Transverse colon (tissue), 3 donors: Measurements from ENCODE around the gene GNA12.

ENCODE experiments used
- POLR2A ChIP-seq: fragments of 450-650 bp; IDR thresholded peaks from one replicate; pipeline ENCODE4 v1.6.1; 2016; ENCODE audit warnings: antibody characterized with exemption, mild to moderate bottlenecking, moderate library complexity
- POLR2AphosphoS5 ChIP-seq, 3 donors: sonication (generic); formaldehyde crosslinking; IDR thresholded peaks; one replicate each; pipeline ENCODE4 v1.6.1; 2016; ENCODE audit warnings: antibody characterized with exemption in 3 of 3

DNA sequence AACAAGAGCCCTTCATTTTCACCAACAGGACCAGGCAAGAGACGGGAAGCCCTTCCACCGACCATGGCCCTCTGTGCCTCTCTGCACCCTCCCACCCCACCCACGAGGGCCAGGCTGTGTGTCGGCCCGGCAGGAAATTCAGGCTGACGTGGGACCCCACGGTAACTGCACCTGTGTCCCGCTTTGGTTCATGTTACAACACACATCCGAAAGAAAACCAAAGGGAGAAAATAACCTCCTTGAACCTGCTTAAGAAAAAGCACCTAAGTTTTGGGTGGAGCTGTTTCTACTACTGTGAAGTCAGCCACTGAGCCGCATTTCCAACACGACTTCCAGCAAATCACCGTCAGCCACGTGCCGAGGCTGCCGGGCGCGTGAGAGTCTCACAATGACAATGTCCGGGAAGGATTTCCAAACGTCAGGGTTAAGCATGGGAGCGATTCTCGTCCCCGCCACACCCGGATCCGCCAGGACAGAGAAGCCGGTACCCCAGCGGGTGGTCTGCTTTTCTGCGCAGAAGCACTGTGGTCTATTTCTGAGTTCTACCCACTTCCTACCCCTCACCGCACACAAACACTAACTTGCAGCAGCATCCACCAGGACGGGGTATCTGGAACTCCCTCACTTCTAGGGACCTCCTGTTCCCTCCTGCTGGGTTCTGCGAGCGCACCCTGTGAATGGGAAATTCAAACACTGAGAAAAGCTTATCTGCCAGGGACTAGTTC is 119.5 kb downstream of the GNA12 start:
- TF ChIP-seq POLR2AphosphoS5 (IDR thresholded peaks at IDR 0.05) (no peak), POLR2A (no peak)
